GM21717 (cell line): ENCODE results near the gene SEC61B.
"Not testable (repeated sequence)": the region's sequence is repeated elsewhere in the genome, so short reads cannot be mapped to it uniquely, and the experiment has no call there.

Experiments used
- ATAC-seq: cut with Tn5 transposase; IDR thresholded peaks from one replicate; pipeline ENCODE4 v1.9.1; 2021; ENCODE audit warnings: mild to moderate bottlenecking, moderate library complexity; ENCODE audit not compliant: unreplicated experiment

SEC61B gene

DNA sequence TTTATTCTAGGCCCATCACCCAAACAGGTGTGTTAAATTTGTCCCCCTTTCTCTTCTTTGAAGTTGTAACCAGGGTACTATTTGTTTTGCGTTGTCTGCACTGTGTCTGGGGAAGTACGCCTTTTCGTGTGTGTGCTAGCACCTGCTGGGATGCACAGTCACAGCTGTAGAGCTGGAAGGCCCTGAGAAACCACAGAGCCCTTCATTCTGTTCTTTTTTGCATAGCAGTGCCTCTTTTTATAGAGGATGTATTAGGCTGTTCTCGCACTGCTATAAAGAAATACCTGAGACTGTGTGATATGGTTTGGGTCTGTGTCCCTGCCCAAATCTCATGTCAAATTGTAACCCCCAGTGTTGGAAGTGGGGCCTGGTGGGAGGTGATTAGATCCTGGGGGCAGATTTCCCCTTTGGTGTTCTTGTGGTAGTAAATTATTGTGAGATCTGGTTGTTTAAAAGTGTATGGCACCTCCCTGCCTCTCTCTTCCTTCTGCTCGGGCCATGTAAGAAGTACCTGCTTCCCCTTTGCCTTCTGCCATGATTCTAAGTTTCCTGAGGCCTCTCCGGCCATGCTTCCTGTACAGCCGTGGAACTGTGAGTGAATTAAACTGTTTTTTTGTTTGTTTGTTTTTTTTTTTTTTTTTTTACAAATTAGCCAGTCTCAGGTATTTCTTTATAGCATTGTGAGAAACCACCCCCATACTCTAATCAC lies 14.0 kb downstream of the SEC61B start:
- peak; percentile 96 for ATAC-seq

DNA sequence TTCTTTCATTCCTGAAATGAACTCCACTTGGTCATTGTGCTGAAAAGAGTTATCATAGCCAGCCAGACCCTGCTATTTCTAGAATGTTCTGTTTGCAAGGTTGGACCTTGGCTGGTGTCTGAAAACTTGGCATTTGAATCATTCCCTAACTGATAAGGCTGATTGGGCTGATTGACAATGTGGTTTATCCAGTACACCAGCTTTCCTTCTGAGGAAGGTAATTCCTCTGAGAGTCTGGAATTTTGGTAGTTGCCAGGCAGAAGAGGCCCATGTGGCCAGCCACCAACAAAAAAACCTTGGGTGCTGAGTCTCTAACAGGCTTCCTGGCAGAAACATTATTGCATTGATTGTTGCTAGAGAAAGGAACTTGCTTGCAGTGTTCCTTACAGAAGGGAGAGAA lies 15.3 kb downstream of the SEC61B start:
- no peak for ATAC-seq

DNA sequence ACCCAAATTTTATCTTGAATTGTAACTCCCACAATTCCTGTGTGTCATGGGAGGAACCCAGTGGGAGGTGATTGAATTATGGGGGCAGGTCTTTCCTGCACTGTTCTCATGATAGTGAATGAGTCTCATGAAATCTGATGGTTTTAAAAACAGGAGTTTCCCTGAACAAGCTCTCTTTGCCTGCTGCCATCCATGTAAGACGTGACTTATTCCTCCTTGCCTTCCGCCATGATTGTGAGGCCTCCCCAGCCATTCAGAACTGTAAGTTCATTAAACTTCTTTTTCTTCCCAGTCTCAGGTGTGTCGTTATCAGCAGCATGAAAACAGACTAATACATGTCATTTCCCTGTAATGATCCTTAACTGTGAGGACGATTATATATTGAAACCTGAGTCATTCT lies 15.8 kb downstream of the SEC61B start:
- ATAC-seq: not testable (repeated sequence)

DNA sequence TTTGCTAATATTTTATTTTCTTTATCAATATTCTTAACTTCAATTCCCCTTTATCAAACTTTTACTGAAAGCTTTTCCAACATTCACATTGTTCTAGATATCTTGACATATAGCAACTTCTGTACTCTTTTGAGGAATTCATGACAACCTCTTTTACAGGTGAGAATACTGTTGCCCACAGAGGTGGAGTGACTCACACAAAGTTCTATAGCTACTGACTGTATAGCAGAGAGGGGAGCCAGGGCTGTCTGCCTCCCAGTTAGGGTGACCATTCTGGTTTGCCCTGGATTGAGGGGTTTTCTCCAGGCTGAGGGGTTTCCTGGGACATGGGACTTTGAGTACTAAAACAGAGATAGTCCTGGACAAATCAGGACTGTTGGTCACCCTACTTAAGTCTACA lies 16.2 kb downstream of the SEC61B start:
- ATAC-seq: no peak

DNA sequence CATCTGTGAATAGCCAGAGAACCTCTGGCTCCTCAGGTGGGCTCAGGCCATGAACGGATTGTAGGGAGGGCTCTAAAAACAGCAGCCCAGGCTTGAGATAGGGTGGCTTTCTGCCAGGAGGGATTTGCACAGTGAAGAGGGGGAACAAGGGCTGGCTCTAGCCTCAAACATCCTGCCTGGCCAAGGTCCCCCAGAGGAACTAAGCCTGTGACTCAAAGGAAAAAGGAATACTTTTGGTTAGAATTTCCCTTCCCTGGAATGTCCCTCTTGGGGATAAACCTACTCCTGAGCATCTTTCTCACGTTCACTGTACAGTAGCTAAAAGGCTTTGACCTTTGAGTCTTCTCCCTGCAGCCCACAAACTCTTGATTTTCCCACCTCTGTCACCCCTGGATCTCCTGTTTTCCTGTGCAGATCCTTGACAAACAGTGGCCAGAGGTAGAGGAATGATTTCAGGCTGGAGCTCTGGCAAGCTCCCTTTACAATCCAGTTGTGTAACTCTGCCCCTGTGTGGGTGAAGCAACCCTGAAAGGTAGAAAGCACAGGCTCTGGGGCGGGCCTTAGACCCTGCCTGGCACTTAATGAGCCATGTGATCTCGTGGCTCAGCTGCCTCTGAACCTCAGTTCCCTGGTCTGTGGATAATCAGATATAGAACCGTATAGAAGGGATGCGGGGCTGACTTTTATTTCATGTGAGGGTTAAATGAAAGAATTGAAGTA lies 17.4 kb downstream of the SEC61B start:
- ATAC-seq: no peak

DNA sequence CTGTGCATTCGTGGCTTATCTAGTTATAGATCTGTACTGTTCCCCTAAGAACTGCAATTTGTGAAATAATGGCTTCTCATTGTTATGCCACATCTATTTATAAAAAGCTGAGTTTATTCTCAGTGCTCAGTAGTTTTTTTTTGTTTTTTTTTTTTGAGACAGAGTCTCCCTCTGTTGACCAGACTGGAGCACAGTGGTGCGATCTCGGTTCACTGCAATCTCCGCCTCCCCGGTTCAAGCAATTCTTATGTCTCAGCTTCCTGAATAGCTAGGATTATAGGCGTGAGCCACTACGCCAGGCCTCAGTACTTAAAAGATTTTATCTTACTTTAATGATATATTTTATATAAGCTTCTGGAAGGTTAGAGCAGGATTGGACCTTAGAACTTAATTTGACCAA lies 19.0 kb downstream of the SEC61B start:
- no peak for ATAC-seq

DNA sequence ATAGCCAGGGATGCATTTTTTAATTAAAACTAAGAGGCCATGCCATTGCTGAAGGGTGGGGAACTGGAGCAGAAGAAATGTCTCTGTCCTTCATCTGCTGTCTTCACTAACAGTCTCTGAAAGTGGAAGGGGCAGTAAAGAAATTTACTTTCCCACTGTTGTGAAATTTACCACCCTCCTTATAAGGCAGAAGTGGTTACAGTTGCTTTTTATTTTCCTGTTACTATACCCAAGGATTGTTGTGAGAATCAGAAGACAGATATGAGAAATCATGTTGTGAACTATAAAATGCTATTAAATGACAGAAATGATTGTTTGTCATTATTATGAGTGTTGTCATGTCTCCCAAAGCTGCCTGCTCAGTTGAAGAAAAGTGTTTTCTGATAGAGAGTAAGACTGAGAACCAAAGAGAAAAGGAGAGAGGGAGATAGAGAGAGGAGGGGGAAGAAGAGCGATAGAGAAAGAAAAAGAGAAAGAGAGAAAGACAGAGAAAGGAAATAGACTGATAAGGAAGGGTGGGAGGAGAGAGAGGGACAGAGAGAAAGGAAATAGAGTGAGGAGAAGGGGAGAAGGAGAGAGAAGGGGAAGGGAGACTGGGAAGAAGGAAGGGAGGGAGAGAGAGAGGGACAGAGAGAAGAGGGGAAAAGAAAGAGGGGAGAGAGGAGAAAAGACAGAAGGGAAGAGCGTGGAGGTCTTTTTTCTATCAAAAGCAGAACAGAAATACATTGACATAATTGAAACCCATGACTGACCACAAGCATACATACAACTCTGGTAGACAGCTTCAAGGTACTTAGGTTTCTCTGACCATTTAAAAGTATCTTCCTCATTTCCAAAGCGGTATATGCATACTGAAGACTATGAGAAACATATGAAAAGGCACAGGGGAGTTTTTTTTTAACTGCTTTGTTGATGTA lies 22.5 kb downstream of the SEC61B start:
- ATAC-seq: peak; percentile 90

DNA sequence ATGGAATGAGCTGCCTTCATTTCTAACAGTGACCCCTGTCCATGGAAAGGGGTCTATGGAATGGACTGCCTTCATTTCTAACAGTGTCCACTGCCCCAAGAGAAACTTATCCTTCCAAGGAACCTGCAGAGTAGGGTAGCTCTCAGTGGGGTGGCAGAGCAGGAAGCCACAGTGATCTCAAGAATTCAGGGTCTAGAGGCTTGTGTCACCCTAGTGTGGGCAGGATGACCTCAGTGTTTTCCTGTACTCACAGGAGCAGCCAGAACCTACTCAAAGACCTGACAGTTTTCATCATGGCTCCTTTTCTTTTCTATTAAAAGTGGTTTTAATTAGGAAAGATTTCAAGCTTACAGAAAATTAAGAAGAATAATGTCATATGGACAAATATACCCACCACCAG lies 27.5 kb downstream of the SEC61B start:
- ATAC-seq: no peak

DNA sequence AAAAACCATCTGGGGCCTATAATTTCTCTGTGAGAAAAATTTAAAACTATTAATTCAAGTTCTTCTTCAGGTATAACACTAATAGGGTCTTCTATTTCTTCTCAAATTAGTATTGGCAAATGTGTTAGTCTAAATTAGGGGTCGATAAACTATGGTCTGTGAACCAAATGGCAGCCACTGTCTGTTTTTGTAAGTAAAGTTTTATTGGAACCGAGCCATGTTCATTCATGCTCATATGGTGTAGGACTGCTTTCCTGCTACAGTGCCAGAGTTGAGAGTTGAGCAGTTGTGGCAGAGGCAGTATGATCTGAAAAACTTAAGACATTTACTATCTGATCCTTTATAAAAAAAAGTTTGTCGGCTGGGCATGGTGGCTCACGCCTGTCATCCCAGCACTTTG lies 29.1 kb downstream of the SEC61B start:
- ATAC-seq: no peak

DNA sequence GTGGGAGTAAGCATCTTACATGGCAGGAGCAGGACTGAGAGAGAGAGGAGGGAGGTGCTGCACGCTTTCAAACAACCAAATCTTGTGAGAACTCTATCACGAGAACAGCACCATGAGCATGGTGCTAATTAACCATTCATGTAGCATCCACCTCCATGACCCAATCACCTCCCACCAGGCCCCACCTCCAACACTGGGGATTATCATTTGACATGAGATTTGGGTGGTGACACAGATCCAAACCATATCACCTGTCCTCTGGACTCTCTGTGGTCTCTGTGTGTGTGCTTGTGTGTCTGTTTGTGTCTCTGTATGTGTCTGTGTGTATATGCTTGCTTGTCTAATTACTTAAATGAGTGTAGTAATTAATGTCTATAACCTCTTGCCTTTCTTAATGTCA lies 31.1 kb downstream of the SEC61B start:
- peak; percentile 33 for ATAC-seq

DNA sequence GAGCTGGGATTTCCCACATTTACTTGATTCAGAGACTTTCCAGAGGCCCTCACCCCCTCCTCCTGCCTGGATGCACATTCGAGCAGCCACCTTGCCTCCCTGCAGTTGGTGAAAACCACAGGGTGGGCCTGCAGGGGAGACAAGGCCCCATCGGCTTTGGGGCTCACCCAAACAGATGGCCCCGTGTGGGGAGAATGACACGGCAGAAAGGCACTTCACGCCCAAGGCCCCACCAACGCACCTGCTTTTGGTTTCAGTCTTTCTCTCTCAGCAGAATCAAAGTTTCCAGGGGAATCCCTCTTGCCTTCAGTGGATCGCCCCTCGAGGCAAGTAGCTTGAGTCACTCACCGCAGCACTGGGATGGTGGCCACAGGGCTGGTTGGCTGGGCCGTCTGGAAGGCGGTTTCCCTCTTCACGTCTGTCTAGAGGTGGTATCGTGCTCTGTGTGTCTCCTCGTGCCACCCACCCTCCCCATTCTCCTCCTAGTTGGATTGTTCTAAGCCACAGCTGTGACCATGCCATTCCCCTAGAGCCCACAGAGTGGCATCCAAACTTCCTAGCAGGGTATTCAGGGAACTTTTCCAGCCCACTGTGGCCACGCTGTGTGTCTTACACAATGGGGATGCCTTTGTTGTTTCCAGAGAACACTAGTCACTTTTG lies 31.8 kb downstream of the SEC61B start:
- ATAC-seq: peak; percentile 81

DNA sequence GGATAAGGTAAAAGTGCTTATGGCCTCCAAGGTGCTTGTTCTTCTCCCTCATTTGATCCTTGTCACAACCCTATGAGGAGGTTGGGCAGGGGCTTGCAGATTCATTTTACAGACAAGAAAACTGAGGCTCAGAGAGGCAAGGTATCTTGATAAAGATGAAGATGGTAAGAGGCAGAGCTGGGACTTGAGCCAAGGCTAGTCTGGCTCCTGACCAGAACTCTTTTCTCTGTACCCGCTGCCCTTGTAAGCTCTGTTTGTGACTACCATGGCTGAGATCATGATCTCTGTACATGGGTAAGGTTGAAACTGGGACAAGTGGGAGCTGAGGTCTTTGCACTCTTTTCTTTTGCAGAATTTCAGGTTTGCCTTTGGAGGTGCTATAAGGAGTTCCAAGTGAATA lies 33.6 kb downstream of the SEC61B start:
- ATAC-seq: no peak

DNA sequence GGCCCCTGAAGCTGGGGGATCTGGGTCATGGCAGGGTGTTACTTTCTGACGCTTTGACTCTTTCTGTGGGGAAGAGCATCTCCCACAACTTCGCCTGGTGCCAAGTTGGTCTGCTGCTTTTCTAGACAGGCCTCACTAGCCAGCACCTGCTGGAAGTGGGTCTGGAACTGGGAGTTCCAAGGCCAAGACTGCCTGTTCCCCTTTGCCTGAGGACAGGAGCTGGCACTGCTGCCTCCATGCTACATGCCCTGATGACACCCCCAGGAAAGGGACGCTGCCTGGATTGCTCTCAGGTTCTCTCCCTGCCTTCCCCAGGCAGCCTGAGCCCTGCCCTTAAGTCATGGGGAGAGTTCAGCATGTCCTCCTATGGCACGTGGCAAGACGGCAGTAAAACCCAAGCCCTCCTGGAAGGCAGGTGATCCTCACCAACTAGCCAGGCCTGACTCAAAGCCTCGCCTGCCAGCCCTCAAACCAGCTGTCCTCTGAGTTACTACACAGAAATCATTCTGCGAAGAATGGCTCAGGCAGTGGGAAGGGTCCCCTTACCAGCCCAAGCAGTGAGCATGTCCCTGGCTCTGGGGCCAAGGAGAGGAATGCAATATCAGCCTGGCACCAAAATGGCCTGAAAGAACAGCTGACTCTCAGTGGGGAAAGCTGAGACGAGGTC lies 35.8 kb downstream of the SEC61B start:
- no peak for ATAC-seq

DNA sequence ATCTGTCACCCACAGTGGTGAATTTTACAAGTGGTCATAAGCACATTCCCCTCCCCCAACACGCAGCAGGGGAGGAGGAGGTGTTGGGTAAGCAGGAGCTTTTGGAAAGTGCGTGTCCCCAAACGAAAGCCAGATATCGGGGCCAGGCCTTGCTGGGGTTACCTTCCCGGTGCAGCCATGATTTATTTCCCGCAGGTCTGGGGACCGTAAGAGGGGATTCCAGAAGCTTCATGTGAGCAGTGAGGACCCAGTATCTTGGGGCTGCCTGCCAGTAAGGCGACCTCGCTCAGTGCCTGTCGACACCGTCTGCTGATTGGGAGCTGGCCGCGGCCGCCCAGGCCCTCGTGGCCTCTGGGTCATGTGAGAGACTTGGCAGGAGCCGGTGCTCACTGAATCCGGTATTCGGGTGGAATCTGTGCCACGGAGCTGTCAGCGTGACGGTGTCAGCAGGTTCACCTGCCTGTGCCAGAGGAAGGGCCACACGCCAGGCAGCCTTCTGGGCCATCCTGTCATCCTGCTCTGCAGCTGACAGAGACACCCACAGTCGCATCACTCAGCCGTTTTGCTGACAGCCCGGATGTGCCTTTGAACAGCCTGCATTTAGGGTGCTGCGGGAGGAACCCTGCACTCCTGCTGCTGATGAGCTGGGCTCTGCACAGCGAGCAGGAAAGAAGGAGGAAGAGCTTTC lies 37.3 kb downstream of the SEC61B start:
- no peak for ATAC-seq

DNA sequence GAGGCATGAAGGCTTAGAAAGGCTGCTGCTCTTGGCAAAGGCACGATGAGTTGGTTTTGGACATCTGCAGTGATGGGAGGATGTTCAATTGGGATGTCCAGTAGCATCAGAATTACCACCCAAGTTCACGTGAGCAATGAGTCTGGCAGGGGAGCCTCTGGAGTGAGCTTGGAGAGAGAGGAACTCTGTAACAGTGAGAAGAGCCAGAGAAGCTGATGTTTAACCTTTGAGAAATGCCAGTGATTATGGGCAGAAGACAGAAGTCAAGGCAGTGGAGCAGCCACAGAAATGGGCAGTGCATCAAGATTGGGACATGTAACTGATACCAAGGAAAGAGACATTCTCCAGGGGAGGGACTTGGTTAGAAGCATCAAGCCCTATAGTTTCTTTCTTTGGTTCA lies 39.8 kb downstream of the SEC61B start:
- ATAC-seq: no peak

DNA sequence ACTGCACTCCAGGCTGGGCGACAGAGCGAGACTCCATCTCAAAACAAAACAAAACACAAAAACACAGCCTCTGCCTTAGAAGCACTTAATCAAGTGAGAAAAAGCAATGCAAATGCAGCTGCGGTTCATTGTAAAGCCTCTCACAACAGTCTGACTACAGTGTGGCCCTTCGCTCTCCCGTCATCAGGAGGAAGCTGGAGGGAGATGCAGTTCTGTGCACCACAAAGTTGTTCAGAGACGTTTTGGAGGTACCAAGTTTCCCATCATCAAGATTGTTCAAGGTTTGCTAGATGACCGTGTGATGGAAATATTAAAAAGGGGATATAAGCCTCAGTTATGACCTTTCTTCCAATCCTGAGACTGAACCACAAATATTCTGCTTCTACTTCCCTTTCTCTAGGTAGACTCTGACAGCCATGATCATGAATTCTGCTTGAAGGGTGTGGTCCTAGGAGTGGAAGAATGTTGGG lies 40.9 kb downstream of the SEC61B start:
- ATAC-seq: peak; percentile 57

DNA sequence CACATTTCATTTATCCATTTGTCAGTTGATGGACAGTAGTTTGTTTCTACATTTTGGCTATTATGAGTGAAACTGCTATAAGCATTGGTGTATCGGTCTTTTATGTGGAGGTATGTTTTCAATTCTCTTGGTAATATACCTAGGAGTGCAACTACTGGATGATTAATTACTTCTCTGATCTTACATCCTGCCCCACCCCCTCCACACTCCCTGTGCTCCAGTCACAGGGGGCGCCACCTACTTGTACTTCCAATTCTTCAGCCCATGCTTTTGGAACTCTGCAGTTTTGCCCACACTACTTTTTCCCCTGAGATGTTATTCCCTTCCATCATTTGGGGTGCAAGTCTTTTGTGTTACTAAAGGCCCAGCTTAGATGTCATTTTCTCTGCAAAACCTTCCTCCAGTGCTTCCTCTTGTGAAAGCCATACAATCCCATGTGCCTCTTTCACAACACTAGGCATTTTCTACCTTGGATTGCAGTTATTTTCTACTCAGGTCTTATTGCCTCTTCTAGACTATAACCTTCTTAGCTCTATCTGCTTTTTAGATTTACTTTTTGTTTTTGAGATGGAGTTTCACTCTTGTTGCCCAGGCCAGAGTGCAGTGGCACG lies 42.1 kb downstream of the SEC61B start:
- ATAC-seq: no peak

DNA sequence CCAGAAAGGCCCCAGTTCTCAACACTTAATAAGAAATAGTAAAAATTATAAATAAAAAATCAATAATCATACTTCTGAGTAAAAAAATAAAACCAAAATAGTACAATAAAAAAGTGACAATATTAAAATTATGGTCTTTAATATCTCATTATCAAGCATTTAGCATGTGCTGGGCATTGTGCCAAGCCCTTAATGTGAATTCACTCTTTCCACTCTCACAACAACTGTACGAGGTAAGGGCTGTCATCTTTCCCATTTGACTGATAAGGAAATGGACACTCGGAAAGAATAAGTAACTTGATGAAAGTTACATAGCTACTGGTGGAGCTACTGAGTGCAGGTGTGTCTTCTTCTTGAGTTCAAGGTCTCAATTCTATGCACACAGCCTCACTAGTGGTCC lies 43.6 kb downstream of the SEC61B start:
- no peak for ATAC-seq

DNA sequence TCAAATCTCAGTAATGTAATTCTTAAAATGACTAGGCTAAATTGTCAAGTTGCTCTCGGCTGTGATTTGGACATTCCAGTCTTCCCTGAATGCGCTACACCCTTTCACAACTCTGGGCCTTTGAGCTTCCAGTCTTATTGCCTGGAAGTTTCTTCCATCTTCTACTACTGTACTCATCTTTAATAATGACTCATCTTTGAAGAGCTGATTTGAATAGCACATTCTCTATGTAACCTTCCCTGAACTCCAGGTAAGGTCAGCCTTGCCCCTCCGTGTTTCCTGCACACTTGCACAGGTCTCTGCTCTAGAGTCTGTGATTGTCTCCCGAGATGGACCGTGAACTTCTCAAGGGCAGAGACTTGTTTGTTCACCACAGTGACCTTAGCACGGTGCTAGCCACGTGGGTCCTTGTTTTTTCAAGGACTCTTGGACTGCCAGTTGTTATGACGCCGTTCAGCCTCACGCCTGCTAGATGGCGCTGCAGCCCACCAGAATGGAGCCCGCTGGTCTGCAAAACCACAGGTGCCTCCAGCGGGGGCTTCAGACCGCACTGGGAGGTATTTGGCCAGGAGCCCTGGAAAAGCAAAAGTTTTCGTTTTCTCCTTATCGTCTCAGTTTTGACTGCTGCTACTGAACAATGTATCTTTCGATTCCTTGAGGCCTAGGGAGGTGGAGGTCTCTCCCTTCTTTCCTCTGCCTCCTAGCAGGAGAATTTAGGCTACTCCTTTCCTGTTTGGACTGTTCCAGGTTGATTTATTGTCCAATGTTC lies 44.4 kb downstream of the SEC61B start:
- ATAC-seq: peak; percentile 64
